Neural cell (in vitro differentiated cells): ENCODE data around the gene SLC25A42. TPM values are rescaled to one million over a fixed set of nuclear protein-coding genes. Genes with fewer than 3 reads are reported as not detected.

Experiments
- H2AFZ ChIP-seq: fragments of 200-600, 300-800 bp; sonication (generic), shearing (Covaris generic); 2 replicates; pipeline ENCODE4 v1.6.0; 2014; ENCODE audit warnings: low read depth, mild to moderate bottlenecking, antibody characterized with exemption, low read length, moderate library complexity
- H3F3A ChIP-seq: fragments of 200-600 bp; shearing (Covaris generic); 2 replicates; pipeline ENCODE4 v1.6.1; 2016; ENCODE audit warnings: mild to moderate bottlenecking, moderate library complexity, mixed read lengths, antibody characterized with exemption, low read length; ENCODE audit not compliant: insufficient read depth, poor library complexity, severe bottlenecking
- H3K27ac ChIP-seq: fragments of 200-600, 300-800 bp; sonication (generic), shearing (Covaris generic); 2 replicates; pipeline ENCODE4 v1.5.1; 2014; ENCODE audit warnings: mild to moderate bottlenecking, low read length, moderate library complexity
- H3K27me3 ChIP-seq: fragments of 300-800, 200-600 bp; sonication (generic), shearing (Covaris generic); 2 replicates; pipeline ENCODE4 v1.6.0; 2014; ENCODE audit warnings: mild to moderate bottlenecking, low read depth, low read length, moderate library complexity; ENCODE audit not compliant: insufficient read depth
- H3K36me3 ChIP-seq: fragments of 300-800, 200-600 bp; sonication (generic), shearing (Covaris generic); 2 replicates; pipeline ENCODE4 v1.5.1; 2014; ENCODE audit warnings: mild to moderate bottlenecking, antibody characterized with exemption, low read length, moderate library complexity; ENCODE audit not compliant: insufficient read depth
- H3K4me2 ChIP-seq: fragments of 300-800, 200-600 bp; sonication (generic), shearing (Covaris generic); 2 replicates; pipeline ENCODE4 v1.6.0; 2014; ENCODE audit warnings: mild to moderate bottlenecking, low read length
- H3K4me3 ChIP-seq: fragments of 300-800, 200-600 bp; sonication (generic), shearing (Covaris generic); 2 replicates; pipeline ENCODE4 v1.5.1; 2014; ENCODE audit warnings: mild to moderate bottlenecking, low read length, moderate library complexity
- H3K79me2 ChIP-seq: fragments of 200-600 bp; shearing (Covaris generic); replicated peaks from 2 replicates; pipeline ENCODE4 v1.6.0; 2014; ENCODE audit warnings: mild to moderate bottlenecking, low read length, moderate library complexity; ENCODE audit not compliant: insufficient read depth
- H3K9ac ChIP-seq: fragments of 300-800, 200-600 bp; sonication (generic), shearing (Covaris generic); 2 replicates; pipeline ENCODE4 v1.6.1; 2016; ENCODE audit warnings: mild to moderate bottlenecking, low read length, mixed read lengths
- H3K9me2 ChIP-seq: fragments of 200-600 bp; shearing (Covaris generic); 2 replicates; pipeline ENCODE4 v1.6.1; 2016; ENCODE audit warnings: mild to moderate bottlenecking, low read length, mixed read lengths; ENCODE audit not compliant: insufficient read depth
- H3K9me3 ChIP-seq: fragments of 200-600, 300-800 bp; sonication (generic), shearing (Covaris generic); 2 replicates; pipeline ENCODE4 v1.6.1; 2016; ENCODE audit warnings: mild to moderate bottlenecking, mixed run types, low read length, moderate library complexity, mixed read lengths
- H4K20me1 ChIP-seq: fragments of 200-600 bp; shearing (Covaris generic); 2 replicates; pipeline ENCODE4 v1.6.1; 2016; ENCODE audit warnings: mild to moderate bottlenecking, mixed run types; ENCODE audit not compliant: insufficient read depth
- EP300 ChIP-seq: fragments of 450-650 bp; conservative IDR thresholded peaks from 2 replicates; pipeline ENCODE4 v1.6.1; 2014; ENCODE audit warnings: antibody characterized with exemption, mild to moderate bottlenecking, moderate library complexity; ENCODE audit not compliant: poor library complexity, severe bottlenecking
- EZH2 ChIP-seq: fragments of 200-600, 300-800 bp; shearing (Covaris generic), sonication (generic); IDR thresholded peaks from 2 replicates; pipeline ENCODE4 v1.6.1; 2014; ENCODE audit warnings: antibody characterized with exemption, low read length, borderline replicate concordance, mild to moderate bottlenecking; ENCODE audit not compliant: insufficient read depth, poor library complexity, severe bottlenecking
- MXI1 ChIP-seq: fragments of 450-650 bp; conservative IDR thresholded peaks from 2 replicates; pipeline ENCODE4 v1.6.1; 2014; ENCODE audit warnings: antibody characterized with exemption, mild to moderate bottlenecking; ENCODE audit not compliant: poor library complexity, severe bottlenecking
- POLR2AphosphoS5 ChIP-seq: IDR thresholded peaks from 2 replicates; pipeline ENCODE4 v1.6.1; 2012
- RAD21 ChIP-seq: fragments of 450-650 bp; conservative IDR thresholded peaks from 2 replicates; pipeline ENCODE4 v1.6.1; 2014; ENCODE audit warnings: antibody characterized with exemption, mild to moderate bottlenecking, moderate library complexity
- SMC3 ChIP-seq: fragments of 450-650 bp; conservative IDR thresholded peaks from 2 replicates; pipeline ENCODE4 v1.6.1; 2014; ENCODE audit warnings: antibody characterized with exemption, mild to moderate bottlenecking, moderate library complexity; ENCODE audit not compliant: poor library complexity
- TAF1 ChIP-seq: IDR thresholded peaks from 2 replicates; pipeline ENCODE4 v1.6.1; 2012; ENCODE audit warnings: low read depth
- polyA plus RNA-seq: library from polyadenylated mRNA; depleted of rRNA; stranded (reverse); fragments of >200 nt; gene quantifications from 2 replicates; pipeline ENCODE4 v1.2.3, GENCODE V29; 2014
- TF ChIP-seq, protein P1 (sequence below): IDR thresholded peaks from 2 replicates; pipeline ENCODE4 v1.6.1; 2012; ENCODE audit warnings: borderline replicate concordance
- TF ChIP-seq, protein P2 (sequence below): fragments of 450-650 bp; IDR thresholded peaks from 2 replicates; pipeline ENCODE4 v1.5.1; 2014; ENCODE audit warnings: antibody characterized with exemption, mild to moderate bottlenecking, moderate library complexity; ENCODE audit not compliant: poor library complexity, severe bottlenecking

Gene SLC25A42
- polyA plus RNA-seq, 1 donor from 2014 or later, result 22.7 TPM

DNA sequence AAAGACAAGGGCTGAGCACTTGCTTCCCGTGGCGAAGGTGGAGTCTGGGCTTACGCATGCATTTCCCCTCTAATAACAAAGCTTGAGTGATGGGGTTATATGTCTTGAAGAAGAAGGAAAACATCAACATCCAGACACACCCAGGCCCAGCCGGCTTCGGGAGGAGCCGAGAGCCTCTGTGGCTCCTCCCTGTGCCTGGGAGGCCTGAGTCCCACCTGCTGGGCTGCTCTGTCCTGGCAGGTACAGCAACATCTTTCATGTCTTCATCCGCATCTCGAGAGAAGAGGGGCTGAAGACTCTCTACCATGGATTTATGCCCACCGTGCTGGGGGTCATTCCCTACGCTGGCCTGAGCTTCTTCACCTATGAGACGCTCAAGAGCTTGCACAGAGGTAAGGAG lies 43.9 kb downstream of the SLC25A42 start:
- no peaks in the 10 kb centered on the region for H3F3A ChIP-seq
- H3K4me2 ChIP-seq, result no peak overlapping the region
- H3K4me3 ChIP-seq, result no peak overlapping the region
- H3K36me3 ChIP-seq, result no peaks in the 10 kb centered on the region
- no peaks in the 10 kb centered on the region for H3K79me2 ChIP-seq
- TF ChIP-seq SMC3, result no peak
- TF ChIP-seq, protein P1, sequence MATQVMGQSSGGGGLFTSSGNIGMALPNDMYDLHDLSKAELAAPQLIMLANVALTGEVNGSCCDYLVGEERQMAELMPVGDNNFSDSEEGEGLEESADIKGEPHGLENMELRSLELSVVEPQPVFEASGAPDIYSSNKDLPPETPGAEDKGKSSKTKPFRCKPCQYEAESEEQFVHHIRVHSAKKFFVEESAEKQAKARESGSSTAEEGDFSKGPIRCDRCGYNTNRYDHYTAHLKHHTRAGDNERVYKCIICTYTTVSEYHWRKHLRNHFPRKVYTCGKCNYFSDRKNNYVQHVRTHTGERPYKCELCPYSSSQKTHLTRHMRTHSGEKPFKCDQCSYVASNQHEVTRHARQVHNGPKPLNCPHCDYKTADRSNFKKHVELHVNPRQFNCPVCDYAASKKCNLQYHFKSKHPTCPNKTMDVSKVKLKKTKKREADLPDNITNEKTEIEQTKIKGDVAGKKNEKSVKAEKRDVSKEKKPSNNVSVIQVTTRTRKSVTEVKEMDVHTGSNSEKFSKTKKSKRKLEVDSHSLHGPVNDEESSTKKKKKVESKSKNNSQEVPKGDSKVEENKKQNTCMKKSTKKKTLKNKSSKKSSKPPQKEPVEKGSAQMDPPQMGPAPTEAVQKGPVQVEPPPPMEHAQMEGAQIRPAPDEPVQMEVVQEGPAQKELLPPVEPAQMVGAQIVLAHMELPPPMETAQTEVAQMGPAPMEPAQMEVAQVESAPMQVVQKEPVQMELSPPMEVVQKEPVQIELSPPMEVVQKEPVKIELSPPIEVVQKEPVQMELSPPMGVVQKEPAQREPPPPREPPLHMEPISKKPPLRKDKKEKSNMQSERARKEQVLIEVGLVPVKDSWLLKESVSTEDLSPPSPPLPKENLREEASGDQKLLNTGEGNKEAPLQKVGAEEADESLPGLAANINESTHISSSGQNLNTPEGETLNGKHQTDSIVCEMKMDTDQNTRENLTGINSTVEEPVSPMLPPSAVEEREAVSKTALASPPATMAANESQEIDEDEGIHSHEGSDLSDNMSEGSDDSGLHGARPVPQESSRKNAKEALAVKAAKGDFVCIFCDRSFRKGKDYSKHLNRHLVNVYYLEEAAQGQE, result no peak
- TF ChIP-seq TAF1, result no peak
- no peak for TF ChIP-seq RAD21
- no peak for TF ChIP-seq EP300
- TF ChIP-seq, protein P2, sequence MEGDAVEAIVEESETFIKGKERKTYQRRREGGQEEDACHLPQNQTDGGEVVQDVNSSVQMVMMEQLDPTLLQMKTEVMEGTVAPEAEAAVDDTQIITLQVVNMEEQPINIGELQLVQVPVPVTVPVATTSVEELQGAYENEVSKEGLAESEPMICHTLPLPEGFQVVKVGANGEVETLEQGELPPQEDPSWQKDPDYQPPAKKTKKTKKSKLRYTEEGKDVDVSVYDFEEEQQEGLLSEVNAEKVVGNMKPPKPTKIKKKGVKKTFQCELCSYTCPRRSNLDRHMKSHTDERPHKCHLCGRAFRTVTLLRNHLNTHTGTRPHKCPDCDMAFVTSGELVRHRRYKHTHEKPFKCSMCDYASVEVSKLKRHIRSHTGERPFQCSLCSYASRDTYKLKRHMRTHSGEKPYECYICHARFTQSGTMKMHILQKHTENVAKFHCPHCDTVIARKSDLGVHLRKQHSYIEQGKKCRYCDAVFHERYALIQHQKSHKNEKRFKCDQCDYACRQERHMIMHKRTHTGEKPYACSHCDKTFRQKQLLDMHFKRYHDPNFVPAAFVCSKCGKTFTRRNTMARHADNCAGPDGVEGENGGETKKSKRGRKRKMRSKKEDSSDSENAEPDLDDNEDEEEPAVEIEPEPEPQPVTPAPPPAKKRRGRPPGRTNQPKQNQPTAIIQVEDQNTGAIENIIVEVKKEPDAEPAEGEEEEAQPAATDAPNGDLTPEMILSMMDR, result no peak
- TF ChIP-seq EZH2, result no peak
- no peak for TF ChIP-seq MXI1
- no peak for TF ChIP-seq POLR2AphosphoS5
- H4K20me1 ChIP-seq, result no peaks in the 10 kb centered on the region
- H3K9me2 ChIP-seq, result no peaks in the 10 kb centered on the region
- no peak overlapping the region for H3K27ac ChIP-seq
- H3K9me3 ChIP-seq, result no peaks in the 10 kb centered on the region
- H3K27me3 ChIP-seq, result no peaks in the 10 kb centered on the region
- H2AFZ ChIP-seq, result no peak overlapping the region
- no peak overlapping the region for H3K9ac ChIP-seq

DNA sequence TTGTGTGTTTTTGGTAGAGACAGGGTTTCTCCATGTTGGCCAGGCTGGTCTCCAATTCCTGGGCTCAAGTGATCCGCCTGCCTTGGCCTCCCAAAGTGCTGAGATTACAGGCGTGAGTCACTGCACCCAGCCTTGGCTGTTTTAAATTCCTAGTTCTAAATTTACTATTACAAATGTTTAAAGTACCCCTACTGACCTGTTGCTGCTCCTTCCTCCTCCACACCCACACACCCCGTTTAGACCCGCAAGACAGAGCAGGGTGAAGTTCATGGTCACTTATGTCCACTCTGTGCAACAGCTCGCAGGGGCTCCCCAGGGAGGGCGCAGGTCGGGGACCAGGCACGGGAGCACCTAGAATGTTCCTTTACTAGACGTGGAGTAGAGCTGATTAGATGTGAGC lies 45.8 kb downstream of the SLC25A42 start:
- H3K79me2 ChIP-seq, result no peaks in the 10 kb centered on the region
- no peak overlapping the region for H3K4me2 ChIP-seq
- H3F3A ChIP-seq, result no peaks in the 10 kb centered on the region
- no peak overlapping the region for H2AFZ ChIP-seq
- TF ChIP-seq EZH2 (no peak), MXI1 (no peak), SMC3 (no peak), POLR2AphosphoS5 (no peak), RAD21 (no peak)
- TF ChIP-seq, protein P1, result no peak
- TF ChIP-seq, protein P2, result no peak
- H3K27me3 ChIP-seq, result no peaks in the 10 kb centered on the region
- no peaks in the 10 kb centered on the region for H4K20me1 ChIP-seq
- no peak overlapping the region for H3K9ac ChIP-seq
- no peak overlapping the region for H3K4me3 ChIP-seq
- H3K9me2 ChIP-seq, result no peaks in the 10 kb centered on the region
- no peak overlapping the region for H3K27ac ChIP-seq
- H3K9me3 ChIP-seq, result no peaks in the 10 kb centered on the region
- no peaks in the 10 kb centered on the region for H3K36me3 ChIP-seq
